ENCODE measurements around the gene MITD1. TPM values are rescaled to one million over a fixed set of nuclear protein-coding genes. Genes with fewer than 3 reads are reported as not detected.

MITD1 gene
- total and polyA plus RNA-seq, 2 of the 13 experiments (the other 11 are each of a cell fraction or from before 2014, with no cell fraction given) = 17.8 to 43.7 TPM

DNA sequence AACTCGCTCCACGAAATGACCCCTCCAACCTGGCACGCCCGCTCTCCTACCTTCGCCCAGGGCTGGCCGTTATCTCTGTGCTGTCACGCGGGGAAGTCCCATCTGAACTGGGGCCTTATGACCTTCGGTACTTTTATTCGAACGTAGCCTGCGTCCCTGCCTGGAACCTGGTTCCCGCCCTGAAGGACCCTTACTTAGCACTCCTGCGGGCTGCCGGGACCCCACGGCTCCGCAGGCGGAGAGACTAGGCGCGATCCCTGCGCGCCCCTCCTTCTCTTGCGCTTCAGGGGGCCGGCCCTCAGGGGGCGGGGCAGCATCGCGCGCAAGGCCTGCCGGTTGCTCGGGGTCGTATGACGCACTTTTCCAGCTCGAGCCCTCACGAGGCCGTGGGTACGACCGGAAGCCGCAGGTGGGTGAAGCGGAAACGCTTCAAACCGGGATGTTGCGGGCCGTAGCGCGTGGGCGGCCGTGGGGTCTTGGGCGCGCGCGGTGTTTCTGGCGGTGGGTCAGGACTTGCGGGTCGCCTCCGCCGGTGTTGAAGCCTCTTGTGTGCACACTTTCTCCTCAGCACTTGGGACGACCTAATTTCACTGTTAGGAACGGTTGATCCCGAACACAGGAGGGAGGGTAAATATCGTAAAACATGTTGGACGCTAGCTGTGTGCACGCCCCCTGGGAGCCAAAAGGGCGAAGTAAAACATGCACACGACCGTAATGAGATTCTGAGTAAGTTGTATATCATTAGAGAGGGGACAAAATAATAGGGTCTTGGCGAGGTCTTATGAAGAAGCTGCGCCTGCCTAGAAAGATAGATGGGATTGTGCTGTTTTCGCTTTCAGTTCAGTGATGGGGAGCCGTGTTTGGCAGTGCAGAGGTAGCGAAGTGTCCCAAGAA, 26.0 kb downstream of the MITD1 start, which contains the start of the genes LIPT1 and TSGA10 (continued):
- TF ChIP-seq, protein P1, sequence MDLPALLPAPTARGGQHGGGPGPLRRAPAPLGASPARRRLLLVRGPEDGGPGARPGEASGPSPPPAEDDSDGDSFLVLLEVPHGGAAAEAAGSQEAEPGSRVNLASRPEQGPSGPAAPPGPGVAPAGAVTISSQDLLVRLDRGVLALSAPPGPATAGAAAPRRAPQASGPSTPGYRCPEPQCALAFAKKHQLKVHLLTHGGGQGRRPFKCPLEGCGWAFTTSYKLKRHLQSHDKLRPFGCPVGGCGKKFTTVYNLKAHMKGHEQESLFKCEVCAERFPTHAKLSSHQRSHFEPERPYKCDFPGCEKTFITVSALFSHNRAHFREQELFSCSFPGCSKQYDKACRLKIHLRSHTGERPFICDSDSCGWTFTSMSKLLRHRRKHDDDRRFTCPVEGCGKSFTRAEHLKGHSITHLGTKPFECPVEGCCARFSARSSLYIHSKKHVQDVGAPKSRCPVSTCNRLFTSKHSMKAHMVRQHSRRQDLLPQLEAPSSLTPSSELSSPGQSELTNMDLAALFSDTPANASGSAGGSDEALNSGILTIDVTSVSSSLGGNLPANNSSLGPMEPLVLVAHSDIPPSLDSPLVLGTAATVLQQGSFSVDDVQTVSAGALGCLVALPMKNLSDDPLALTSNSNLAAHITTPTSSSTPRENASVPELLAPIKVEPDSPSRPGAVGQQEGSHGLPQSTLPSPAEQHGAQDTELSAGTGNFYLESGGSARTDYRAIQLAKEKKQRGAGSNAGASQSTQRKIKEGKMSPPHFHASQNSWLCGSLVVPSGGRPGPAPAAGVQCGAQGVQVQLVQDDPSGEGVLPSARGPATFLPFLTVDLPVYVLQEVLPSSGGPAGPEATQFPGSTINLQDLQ (CRISPR knock-in tag; IDR thresholded peaks at IDR 0.05) = peak; percentile 92; the same call in 1 of the 2 replicates
- TF ChIP-seq TCF7 (IDR thresholded peaks at IDR 0.05; ENCODE audit: low read depth) (no peak), ZNF878 (CRISPR knock-in tag; IDR thresholded peaks at IDR 0.05) (peak; percentile 93), HES4 (CRISPR knock-in tag; IDR thresholded peaks at IDR 0.05; ENCODE audit: borderline replicate concordance) (peak; percentile 96), ISL2 (CRISPR knock-in tag; IDR thresholded peaks at IDR 0.05) (peak; percentile 92), GATA4 (IDR thresholded peaks at IDR 0.05; ENCODE audit: borderline replicate concordance, low read depth) (peak; percentile 86), ZFP62 (CRISPR knock-in tag; IDR thresholded peaks at IDR 0.05) (no peak; the same call in 1 of the 2 replicates), ZNF720 (CRISPR knock-in tag; IDR thresholded peaks at IDR 0.05) (no peak; the same call in 1 of the 2 replicates), ZNF546 (CRISPR knock-in tag; conservative IDR thresholded peaks at IDR 0.05) (peak; percentile 94), MED8 (CRISPR knock-in tag; IDR thresholded peaks at IDR 0.05; ENCODE audit: insufficient replicate concordance) (no peak), ZBTB7B (CRISPR knock-in tag; IDR thresholded peaks at IDR 0.05) (peak; percentile 100), RFX5 (IDR thresholded peaks at IDR 0.05; ENCODE audit: low read depth, low read length) (peak; percentile 59; the same call in 1 of the 2 replicates), CBX2 (IDR thresholded peaks at IDR 0.05; ENCODE audit: low read depth, low read length) (no peak), CBX2 (CRISPR knock-in tag; IDR thresholded peaks at IDR 0.05; ENCODE audit: low read depth) (no peak), ZNF567 (CRISPR knock-in tag; IDR thresholded peaks at IDR 0.05; ENCODE audit: borderline replicate concordance) (0 out of 2 replicates have a peak, but pooled peaks have one; percentile 26), ZNF746 (CRISPR knock-in tag; IDR thresholded peaks at IDR 0.05) (peak; percentile 89), ZKSCAN5 (CRISPR knock-in tag; IDR thresholded peaks at IDR 0.05) (peak; percentile 16; the same call in 1 of the 2 replicates)
- TF ChIP-seq, protein P2, sequence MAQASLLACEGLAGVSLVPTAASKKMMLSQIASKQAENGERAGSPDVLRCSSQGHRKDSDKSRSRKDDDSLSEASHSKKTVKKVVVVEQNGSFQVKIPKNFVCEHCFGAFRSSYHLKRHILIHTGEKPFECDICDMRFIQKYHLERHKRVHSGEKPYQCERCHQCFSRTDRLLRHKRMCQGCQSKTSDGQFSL (CRISPR knock-in tag; IDR thresholded peaks at IDR 0.05) = 0 out of 2 replicates have a peak, but pooled peaks have one; percentile 19
- TF ChIP-seq, protein P3, sequence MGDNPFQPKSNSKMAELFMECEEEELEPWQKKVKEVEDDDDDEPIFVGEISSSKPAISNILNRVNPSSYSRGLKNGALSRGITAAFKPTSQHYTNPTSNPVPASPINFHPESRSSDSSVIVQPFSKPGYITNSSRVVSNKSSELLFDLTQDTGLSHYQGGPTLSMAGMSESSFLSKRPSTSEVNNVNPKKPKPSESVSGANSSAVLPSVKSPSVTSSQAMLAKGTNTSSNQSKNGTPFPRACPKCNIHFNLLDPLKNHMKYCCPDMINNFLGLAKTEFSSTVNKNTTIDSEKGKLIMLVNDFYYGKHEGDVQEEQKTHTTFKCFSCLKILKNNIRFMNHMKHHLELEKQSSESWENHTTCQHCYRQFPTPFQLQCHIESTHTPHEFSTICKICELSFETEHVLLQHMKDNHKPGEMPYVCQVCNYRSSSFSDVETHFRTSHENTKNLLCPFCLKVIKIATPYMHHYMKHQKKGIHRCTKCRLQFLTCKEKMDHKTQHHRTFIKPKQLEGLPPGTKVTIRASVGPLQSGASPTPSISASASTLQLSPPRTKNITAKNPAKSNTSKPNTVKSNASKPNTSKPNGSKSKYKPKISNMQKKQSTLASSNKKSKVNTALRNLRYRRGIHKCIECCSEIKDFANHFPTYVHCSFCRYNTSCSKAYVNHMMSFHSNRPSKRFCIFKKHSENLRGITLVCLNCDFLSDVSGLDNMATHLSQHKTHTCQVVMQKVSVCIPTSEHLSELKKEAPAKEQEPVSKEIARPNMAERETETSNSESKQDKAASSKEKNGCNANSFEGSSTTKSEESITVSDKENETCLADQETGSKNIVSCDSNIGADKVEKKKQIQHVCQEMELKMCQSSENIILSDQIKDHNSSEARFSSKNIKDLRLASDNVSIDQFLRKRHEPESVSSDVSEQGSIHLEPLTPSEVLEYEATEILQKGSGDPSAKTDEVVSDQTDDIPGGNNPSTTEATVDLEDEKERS (CRISPR knock-in tag; IDR thresholded peaks at IDR 0.05) = peak; percentile 97

Measured in HepG2 (cell line).